ENCODE results near the gene DLX4. TPM values are rescaled to one million over a fixed set of nuclear protein-coding genes. Genes with fewer than 3 reads are reported as not detected.

The DLX4 gene
- total and polyA plus RNA-seq, 2 of the 4 experiments (the other 2 are of a cell fraction): not detected

- H3K27me3 ChIP-seq (ENCODE audit: control insufficient read depth, insufficient read depth, low read length): peaks cover 85% of the 10 kb centered on the region
- H2AK9ac ChIP-seq (replicated peaks; ENCODE audit: low read depth, low read length, poor library complexity): no peak overlapping the region
- ATAC-seq (ENCODE audit: low read depth) (no peak), DNase-seq (no peak)
- no peaks in the 10 kb centered on the region for H3K4me1 ChIP-seq (ENCODE audit: control insufficient read depth, insufficient read depth, low read length)
- no peak overlapping the region for H3K9ac ChIP-seq (ENCODE audit: low read depth, low read length)
- in situ Hi-C loops (cut with MboI; ENCODE audit: low sequenced_read_pairs) (no loop called here), intact Hi-C loops (cut with micrococcal nuclease) (no loop called here), dilution Hi-C loops (cut with HindIII; ENCODE audit: low sequenced_read_pairs, unreplicated experiment) (no loop called here)
- H3K9me1 ChIP-seq (ENCODE audit: insufficient read depth, low read length): no peaks in the 10 kb centered on the region
- no peak overlapping the region for H3K4ac ChIP-seq (ENCODE audit: low read depth, low read length)
- POLR2A ChIA-PET (ENCODE audit: unreplicated experiment): no interaction called here
- WGBS, 2 experiments (ENCODE audit: extremely low coverage in 2 of 2, insufficient read length in 1 of 2): 35% methylated on average over 4 of the region's 8 CpGs; no CpG with 5 or more reads in 1 of the 2 experiments
- H3K4me2 ChIP-seq (ENCODE audit: low read depth, low read length): no peak overlapping the region
- H3K18ac ChIP-seq (ENCODE audit: low read depth, low read length): no peak overlapping the region
- H3K79me1 ChIP-seq (ENCODE audit: low read depth in 1 of 2, low read length in 2 of 2): no peaks in the 10 kb centered on the region
- TF ChIP-seq USF2 (IDR thresholded peaks at IDR 0.05; ENCODE audit: low read depth, low read length) (no peak), CTCF (conservative IDR thresholded peaks at IDR 0.05; ENCODE audit: low read depth, low read length) (no peak), CHD1 (IDR thresholded peaks at IDR 0.05; ENCODE audit: low read depth, low read length) (no peak), POLR2A (IDR thresholded peaks at IDR 0.05; ENCODE audit: low read depth, low read length) (no peak), FOS (IDR thresholded peaks at IDR 0.05; ENCODE audit: low read depth, low read length) (no peak), RCOR1 (IDR thresholded peaks at IDR 0.05; ENCODE audit: insufficient replicate concordance, low read length) (no peak), MAZ (IDR thresholded peaks at IDR 0.05; ENCODE audit: borderline replicate concordance, low read depth, low read length) (no peak), ELK1 (IDR thresholded peaks at IDR 0.05; ENCODE audit: borderline replicate concordance, low read depth, low read length) (no peak), NFE2L2 (IDR thresholded peaks at IDR 0.05; ENCODE audit: low read depth, low read length) (no peak), CEBPB (IDR thresholded peaks at IDR 0.05; ENCODE audit: low read depth, low read length) (no peak), BHLHE40 (IDR thresholded peaks at IDR 0.05; ENCODE audit: low read depth, low read length) (no peak), MAFK (IDR thresholded peaks at IDR 0.05; ENCODE audit: low read depth, low read length) (no peak), SMC3 (IDR thresholded peaks at IDR 0.05; ENCODE audit: low read depth, low read length) (no peak), RAD21 (IDR thresholded peaks at IDR 0.05; ENCODE audit: low read length) (no peak), MXI1 (IDR thresholded peaks at IDR 0.05; ENCODE audit: borderline replicate concordance, low read depth, low read length) (no peak), RFX5 (IDR thresholded peaks at IDR 0.05; ENCODE audit: low read depth, low read length) (no peak)
- no peak overlapping the region for H4K8ac ChIP-seq (ENCODE audit: low read depth in 2 of 2, low read length in 2 of 2)
- H4K91ac ChIP-seq (ENCODE audit: insufficient read depth, low read depth, low read length): no peak overlapping the region
- no peak overlapping the region for H2BK20ac ChIP-seq (ENCODE audit: low read depth, low read length)
- H3K14ac ChIP-seq (replicated peaks; ENCODE audit: low read depth, low read length): no peak overlapping the region
- no peak overlapping the region for H2AK5ac ChIP-seq (ENCODE audit: low read depth, low read length)
- H2BK5ac ChIP-seq (ENCODE audit: low read depth, low read length, poor library complexity, severe bottlenecking): no peak overlapping the region
- no peak overlapping the region for H3K23ac ChIP-seq (ENCODE audit: low read depth, low read length)
- H3K9me3 ChIP-seq (ENCODE audit: control insufficient read depth, insufficient read depth, low read length): no peaks in the 10 kb centered on the region
- no peaks in the 10 kb centered on the region for H4K20me1 ChIP-seq (ENCODE audit: insufficient read depth, low read length)
- no peak overlapping the region for H2AFZ ChIP-seq (replicated peaks; ENCODE audit: low read length, poor library complexity)
- H3K4me3 ChIP-seq (ENCODE audit: insufficient read depth, low read depth, low read length): no peak overlapping the region
- no TSS peak for BruUV-seq (replicated peaks)
- no peak overlapping the region for H2BK15ac ChIP-seq (ENCODE audit: low read depth, low read length)
- H3K27ac ChIP-seq (ENCODE audit: insufficient read depth, low read length): no peak overlapping the region
- H2BK120ac ChIP-seq (ENCODE audit: low read depth, low read length): no peak overlapping the region
- no peaks in the 10 kb centered on the region for H3K36me3 ChIP-seq (ENCODE audit: control insufficient read depth, insufficient read depth, low read length)
- CTCF ChIA-PET: no interaction called here
- no peak overlapping the region for H4K5ac ChIP-seq (ENCODE audit: low read depth, low read length)
- H3K56ac ChIP-seq (ENCODE audit: extremely low read depth, insufficient read depth, low read length): no peak overlapping the region
Measured at GRCh38 chr17:49946208-49946607, 22.8 kb upstream of the DLX4 start.

Data from IMR-90 (cell line).